Measurements from ENCODE around the gene PPP1R15A. TPM values are rescaled to one million over a fixed set of nuclear protein-coding genes. Genes with fewer than 3 reads are reported as not detected.

Gene PPP1R15A
- total RNA-seq, 4 donors from 2014 or later: 19.3 to 41.6 (median 33.3) TPM

DNA sequence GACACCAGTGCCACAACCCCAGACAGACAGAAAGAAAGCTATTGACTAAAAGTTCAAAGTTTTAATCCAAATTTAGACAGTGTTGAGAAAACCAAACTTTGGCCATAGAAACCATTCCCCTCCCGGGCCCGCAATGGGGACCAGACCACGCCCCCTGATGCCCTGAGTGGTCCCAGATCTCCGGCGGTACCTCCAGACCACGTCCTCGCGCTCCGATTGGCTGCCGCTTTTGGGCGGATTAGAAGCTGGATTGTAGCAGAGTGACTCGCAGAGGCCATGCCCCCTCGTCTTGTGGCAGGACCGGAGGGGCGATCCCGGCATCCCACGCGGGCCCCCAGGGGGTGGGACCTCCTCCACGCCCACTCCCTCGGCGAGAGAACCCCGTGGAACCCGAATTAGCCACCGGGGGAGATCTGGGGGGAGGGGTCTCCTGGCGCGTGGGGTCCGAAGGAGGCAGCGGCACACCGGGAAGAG, 35.1 kb upstream of the PPP1R15A start:
- DNase-seq: no peak
- Histone ChIP-seq H3K4me3 (peak overlapping the region in 3 of 4 donors; percentile 37 to 62 (median 44)), H3K9me3 (no peaks in the 10 kb centered on the region), H3K36me3 (peaks cover 0 to 18% (median 0%) of the 10 kb centered on the region in 3 donors), H3K4me1 (peaks cover 0 to 25% (median 2%) of the 10 kb centered on the region in 3 donors), H3K27me3 (no peaks in the 10 kb centered on the region), H3K27ac (peak overlapping the region; percentile 58 to 89 (median 82))
- intact Hi-C loops (cut with DNase I): loop anchor here (2.0 kb wide), 1 partner anchor 42 kb away; no protein-coding TSS in a partner anchor
- WGBS, 2 donors: 28% methylated on average over 10 of the region's 29 CpGs; no CpG with 5 or more reads in 1 of the 2 donors
- TF ChIP-seq, protein P1, sequence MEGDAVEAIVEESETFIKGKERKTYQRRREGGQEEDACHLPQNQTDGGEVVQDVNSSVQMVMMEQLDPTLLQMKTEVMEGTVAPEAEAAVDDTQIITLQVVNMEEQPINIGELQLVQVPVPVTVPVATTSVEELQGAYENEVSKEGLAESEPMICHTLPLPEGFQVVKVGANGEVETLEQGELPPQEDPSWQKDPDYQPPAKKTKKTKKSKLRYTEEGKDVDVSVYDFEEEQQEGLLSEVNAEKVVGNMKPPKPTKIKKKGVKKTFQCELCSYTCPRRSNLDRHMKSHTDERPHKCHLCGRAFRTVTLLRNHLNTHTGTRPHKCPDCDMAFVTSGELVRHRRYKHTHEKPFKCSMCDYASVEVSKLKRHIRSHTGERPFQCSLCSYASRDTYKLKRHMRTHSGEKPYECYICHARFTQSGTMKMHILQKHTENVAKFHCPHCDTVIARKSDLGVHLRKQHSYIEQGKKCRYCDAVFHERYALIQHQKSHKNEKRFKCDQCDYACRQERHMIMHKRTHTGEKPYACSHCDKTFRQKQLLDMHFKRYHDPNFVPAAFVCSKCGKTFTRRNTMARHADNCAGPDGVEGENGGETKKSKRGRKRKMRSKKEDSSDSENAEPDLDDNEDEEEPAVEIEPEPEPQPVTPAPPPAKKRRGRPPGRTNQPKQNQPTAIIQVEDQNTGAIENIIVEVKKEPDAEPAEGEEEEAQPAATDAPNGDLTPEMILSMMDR (IDR thresholded peaks at IDR 0.05): no peak
- peak in 1 of 4 donors; percentile 42 for TF ChIP-seq POLR2A (IDR thresholded peaks at IDR 0.05)

DNA sequence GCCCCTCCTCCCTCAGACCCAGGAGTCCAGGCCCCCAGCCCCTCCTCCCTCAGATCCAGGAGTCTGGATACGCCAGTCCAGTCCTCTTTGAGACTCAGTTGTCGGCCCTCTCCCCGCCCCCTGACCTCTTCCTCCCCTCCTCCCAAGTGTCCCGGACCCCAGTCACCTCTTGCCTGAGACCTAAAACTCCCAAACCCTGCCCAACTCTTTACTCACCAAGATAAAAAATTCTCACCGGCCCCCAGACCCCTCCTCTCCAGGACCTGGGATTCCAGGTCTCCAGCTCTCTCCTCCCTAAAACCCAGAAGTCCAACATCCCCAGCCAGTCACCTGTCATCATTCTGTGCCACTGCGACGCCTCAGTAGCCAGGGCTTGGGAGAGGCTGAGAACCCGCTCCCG, 34.5 kb upstream of the PPP1R15A start:
- no peaks in the 10 kb centered on the region for H3K9me3 ChIP-seq
- no peak for DNase-seq
- H3K4me1 ChIP-seq: peaks cover 0 to 25% (median 2%) of the 10 kb centered on the region in 3 donors
- H3K27ac ChIP-seq: peak overlapping the region in 3 of 4 donors; percentile 80 to 89 (median 84)
- peak overlapping the region in 1 of 4 donors; percentile 44 for H3K4me3 ChIP-seq
- H3K27me3 ChIP-seq: no peaks in the 10 kb centered on the region
- peaks cover 0 to 12% (median 0%) of the 10 kb centered on the region in 3 donors for H3K36me3 ChIP-seq
- no peak for TF ChIP-seq POLR2A (IDR thresholded peaks at IDR 0.05)
- TF ChIP-seq, protein P1 (IDR thresholded peaks at IDR 0.05): no peak
- intact Hi-C loops (cut with DNase I): loop anchor here (2.0 kb wide), 1 partner anchor 43 kb away; no protein-coding TSS in a partner anchor
- 25 to 81% methylated on average over 1 to 7 of the region's 9 CpGs for WGBS, 2 donors

DNA sequence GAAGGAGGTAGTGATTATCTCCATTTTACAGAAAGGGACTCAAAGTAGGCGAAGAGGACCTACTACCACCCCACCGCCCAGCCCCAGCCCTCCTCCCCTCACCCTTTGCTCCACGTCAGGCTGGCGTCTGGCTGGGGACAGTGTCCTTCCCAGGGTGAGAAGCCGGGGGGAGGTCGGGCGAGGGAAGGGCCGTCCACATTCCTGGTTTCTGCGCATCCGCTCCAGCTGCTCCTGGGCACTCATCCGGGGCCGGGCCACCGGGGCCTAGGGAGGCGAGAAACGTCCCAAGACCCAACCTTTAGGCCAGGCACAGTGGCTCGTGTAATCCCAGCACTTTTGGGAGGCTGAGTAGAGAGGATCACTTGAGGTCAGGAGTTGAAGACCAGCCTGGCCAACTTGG, 31.2 kb upstream of the PPP1R15A start:
- H3K27ac ChIP-seq: no peak overlapping the region
- H3K9me3 ChIP-seq: no peaks in the 10 kb centered on the region
- peaks cover 0 to 16% (median 2%) of the 10 kb centered on the region in 3 donors for H3K4me1 ChIP-seq
- H3K36me3 ChIP-seq: peaks cover 0 to 28% (median 0%) of the 10 kb centered on the region in 3 donors
- DNase-seq: no peak
- WGBS, 2 donors: 84 to 89% methylated on average over 4 to 6 of the region's 16 CpGs
- H3K4me3 ChIP-seq: no peak overlapping the region
- intact Hi-C loops (cut with DNase I): no loop called here
- TF ChIP-seq, protein P1 (IDR thresholded peaks at IDR 0.05): no peak
- TF ChIP-seq POLR2A (IDR thresholded peaks at IDR 0.05): no peak
- no peaks in the 10 kb centered on the region for H3K27me3 ChIP-seq

DNA sequence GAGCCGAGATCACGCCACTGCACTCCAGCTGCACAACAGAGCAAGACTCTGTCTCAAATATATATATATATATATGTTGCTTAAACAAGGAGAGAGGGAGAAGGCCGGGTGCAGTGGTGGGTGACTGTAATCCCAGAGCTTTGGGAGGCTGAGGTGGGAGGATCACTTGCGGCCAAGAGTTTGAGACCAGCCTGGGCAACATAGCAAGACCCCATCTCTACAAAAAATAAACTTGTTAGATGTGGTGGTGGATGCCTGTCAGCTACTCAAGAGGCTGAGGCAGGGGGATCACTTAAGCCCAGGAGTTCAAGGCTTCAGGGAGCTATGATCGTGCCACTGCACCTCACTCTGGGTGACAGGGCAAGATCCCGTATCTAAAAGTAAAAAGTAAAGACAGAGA, 30.6 kb upstream of the PPP1R15A start:
- DNase-seq: no peak
- 85 to 94% methylated on average over 6 of the region's 6 CpGs for WGBS, 2 donors
- peaks cover 0 to 10% (median under 1%) of the 10 kb centered on the region in 3 donors for H3K4me1 ChIP-seq
- H3K4me3 ChIP-seq: no peak overlapping the region
- TF ChIP-seq, protein P1 (IDR thresholded peaks at IDR 0.05): no peak
- TF ChIP-seq POLR2A (IDR thresholded peaks at IDR 0.05): no peak
- intact Hi-C loops (cut with DNase I): no loop called here
- peaks cover 0 to 32% (median 0%) of the 10 kb centered on the region in 3 donors for H3K36me3 ChIP-seq
- H3K9me3 ChIP-seq: no peaks in the 10 kb centered on the region
- no peaks in the 10 kb centered on the region for H3K27me3 ChIP-seq
- H3K27ac ChIP-seq: no peak overlapping the region

GRCh38 chr19:48842789-48843162, 29.4 kb upstream of the PPP1R15A start:
- intact Hi-C loops (cut with DNase I): no loop called here
- TF ChIP-seq, protein P1 (IDR thresholded peaks at IDR 0.05): peak; percentile 68 to 80 (median 72)
- no peak for TF ChIP-seq POLR2A (IDR thresholded peaks at IDR 0.05)
- no peaks in the 10 kb centered on the region for H3K4me1 ChIP-seq
- no peaks in the 10 kb centered on the region for H3K9me3 ChIP-seq
- no peak for DNase-seq
- H3K27ac ChIP-seq: no peak overlapping the region
- H3K4me3 ChIP-seq: no peak overlapping the region
- 48 to 50% methylated on average over 2 of the region's 2 CpGs for WGBS, 2 donors
- peaks cover 0 to 44% (median 7%) of the 10 kb centered on the region in 3 donors for H3K36me3 ChIP-seq
- H3K27me3 ChIP-seq: no peaks in the 10 kb centered on the region
